ENCODE data around the gene TBX2. TPM values are rescaled to one million over a fixed set of nuclear protein-coding genes. Genes with fewer than 3 reads are reported as not detected.

The TBX2 gene
- total RNA-seq, 2 experiments from 2014 or later: not detected

GRCh38 chr17:61369751-61370150 lies 29.9 kb upstream of the TBX2 start:
- TF ChIP-seq CTCF (IDR thresholded peaks at IDR 0.05): no peak
- intact Hi-C loops (cut with micrococcal nuclease): no loop called here
- Mint-ChIP-seq H3K4me3 (no peak overlapping the region), H3K4me1 (ENCODE audit: low read depth) (no peaks in the 10 kb centered on the region), H3K27ac (no peak overlapping the region), H3K9me3 (no peaks in the 10 kb centered on the region), H3K36me3 (ENCODE audit: low read depth) (no peaks in the 10 kb centered on the region), H3K27me3 (no peaks in the 10 kb centered on the region)
- DNase-seq: no peak
- no peak for ATAC-seq
- POLR2A ChIA-PET: no interaction called here
- CTCF ChIA-PET: no interaction called here

- DNase-seq: no peak
- Mint-ChIP-seq H3K4me1 (ENCODE audit: low read depth) (no peaks in the 10 kb centered on the region), H3K9me3 (no peaks in the 10 kb centered on the region), H3K27me3 (no peaks in the 10 kb centered on the region), H3K4me3 (no peak overlapping the region), H3K27ac (no peak overlapping the region), H3K36me3 (ENCODE audit: low read depth) (no peaks in the 10 kb centered on the region)
- intact Hi-C loops (cut with micrococcal nuclease): no loop called here
- ATAC-seq: no peak
- CTCF ChIA-PET: no interaction called here
- POLR2A ChIA-PET: no interaction called here
- no peak for TF ChIP-seq CTCF (IDR thresholded peaks at IDR 0.05)
Measured at GRCh38 chr17:61371179-61371578, 28.5 kb upstream of the TBX2 start.

GRCh38 chr17:61371606-61372005 lies 28.0 kb upstream of the TBX2 start:
- no peak overlapping the region for H3K27ac Mint-ChIP-seq
- ATAC-seq (no peak), DNase-seq (no peak)
- no peaks in the 10 kb centered on the region for H3K27me3 Mint-ChIP-seq
- intact Hi-C loops (cut with micrococcal nuclease): no loop called here
- H3K4me1 Mint-ChIP-seq (ENCODE audit: low read depth): no peaks in the 10 kb centered on the region
- no peaks in the 10 kb centered on the region for H3K9me3 Mint-ChIP-seq
- no peak for TF ChIP-seq CTCF (IDR thresholded peaks at IDR 0.05)
- POLR2A ChIA-PET: no interaction called here
- no peak overlapping the region for H3K4me3 Mint-ChIP-seq
- H3K36me3 Mint-ChIP-seq (ENCODE audit: low read depth): no peaks in the 10 kb centered on the region
- CTCF ChIA-PET: no interaction called here

- H3K36me3 Mint-ChIP-seq (ENCODE audit: low read depth): no peaks in the 10 kb centered on the region
- POLR2A ChIA-PET: no interaction called here
- H3K4me3 Mint-ChIP-seq: no peak overlapping the region
- H3K4me1 Mint-ChIP-seq (ENCODE audit: low read depth): no peaks in the 10 kb centered on the region
- CTCF ChIA-PET: no interaction called here
- no peaks in the 10 kb centered on the region for H3K27me3 Mint-ChIP-seq
- DNase-seq (no peak), ATAC-seq (no peak)
- no peaks in the 10 kb centered on the region for H3K9me3 Mint-ChIP-seq
- intact Hi-C loops (cut with micrococcal nuclease): no loop called here
- TF ChIP-seq CTCF (IDR thresholded peaks at IDR 0.05): no peak
- no peak overlapping the region for H3K27ac Mint-ChIP-seq
Measured at GRCh38 chr17:61372436-61372835, 27.2 kb upstream of the TBX2 start.

GRCh38 chr17:61376931-61377838 lies 22.5 kb upstream of the TBX2 start:
- no peak for DNase-seq
- intact Hi-C loops (cut with micrococcal nuclease): no loop called here
- H3K9me3 Mint-ChIP-seq: no peaks in the 10 kb centered on the region
- no peaks in the 10 kb centered on the region for H3K36me3 Mint-ChIP-seq (ENCODE audit: low read depth)
- no peak overlapping the region for H3K4me3 Mint-ChIP-seq
- no peak for TF ChIP-seq CTCF (IDR thresholded peaks at IDR 0.05)
- ChIA-PET POLR2A (no interaction called here), CTCF (interaction anchor here (1.2 kb wide), 1 partner anchor 13 kb away, joined by 3 read pairs; no protein-coding TSS in a partner anchor)
- no peaks in the 10 kb centered on the region for H3K4me1 Mint-ChIP-seq (ENCODE audit: low read depth)
- H3K27ac Mint-ChIP-seq: no peak overlapping the region
- H3K27me3 Mint-ChIP-seq: no peaks in the 10 kb centered on the region
- ATAC-seq: no peak

Measured in activated CD8-positive, alpha-beta T cell treated with anti-CD3 and anti-CD28 coated beads for 36 hours (primary cell).